Body of pancreas (tissue), 4 donors: ENCODE data around the gene TAC3.

Experiments used
- POLR2A ChIP-seq, 3 donors: fragments of 450-650 bp; IDR thresholded peaks; one replicate each; pipeline ENCODE4 v1.6.1; 2016; ENCODE audit warnings: antibody characterized with exemption in 3 of 3, mild to moderate bottlenecking in 2 of 3
- TF ChIP-seq, protein P1 (sequence below), 7 experiments: fragments of 450-650 bp in 4 of 7; fragments of 200-600 bp in 3 of 7; sonication (generic) in 3 of 7; IDR thresholded peaks; one replicate each; pipeline ENCODE4 v1.5.1; 2016 to 2019; ENCODE audit warnings: antibody characterized with exemption in 7 of 7

DNA sequence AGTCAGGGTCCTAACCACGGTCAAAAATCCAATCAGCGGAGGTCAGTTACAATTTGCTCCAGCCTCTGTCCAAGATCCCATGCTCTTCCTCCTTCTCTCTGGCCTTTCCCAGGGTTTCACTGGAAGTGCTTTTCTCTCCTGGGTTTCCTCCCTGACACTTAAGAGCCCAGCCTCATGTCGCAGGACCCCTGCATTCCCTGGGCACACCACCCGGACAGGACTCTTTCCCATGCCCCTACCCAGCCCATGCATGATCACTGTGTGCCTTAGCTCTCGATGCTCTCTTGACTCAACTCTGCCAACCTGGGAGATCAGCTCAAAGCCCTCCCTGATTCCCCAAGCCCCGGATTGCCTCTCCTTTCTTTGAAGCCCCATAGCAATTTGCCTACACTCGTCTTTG lies 15.5 kb upstream of the TAC3 start:
- TF ChIP-seq, protein P1, sequence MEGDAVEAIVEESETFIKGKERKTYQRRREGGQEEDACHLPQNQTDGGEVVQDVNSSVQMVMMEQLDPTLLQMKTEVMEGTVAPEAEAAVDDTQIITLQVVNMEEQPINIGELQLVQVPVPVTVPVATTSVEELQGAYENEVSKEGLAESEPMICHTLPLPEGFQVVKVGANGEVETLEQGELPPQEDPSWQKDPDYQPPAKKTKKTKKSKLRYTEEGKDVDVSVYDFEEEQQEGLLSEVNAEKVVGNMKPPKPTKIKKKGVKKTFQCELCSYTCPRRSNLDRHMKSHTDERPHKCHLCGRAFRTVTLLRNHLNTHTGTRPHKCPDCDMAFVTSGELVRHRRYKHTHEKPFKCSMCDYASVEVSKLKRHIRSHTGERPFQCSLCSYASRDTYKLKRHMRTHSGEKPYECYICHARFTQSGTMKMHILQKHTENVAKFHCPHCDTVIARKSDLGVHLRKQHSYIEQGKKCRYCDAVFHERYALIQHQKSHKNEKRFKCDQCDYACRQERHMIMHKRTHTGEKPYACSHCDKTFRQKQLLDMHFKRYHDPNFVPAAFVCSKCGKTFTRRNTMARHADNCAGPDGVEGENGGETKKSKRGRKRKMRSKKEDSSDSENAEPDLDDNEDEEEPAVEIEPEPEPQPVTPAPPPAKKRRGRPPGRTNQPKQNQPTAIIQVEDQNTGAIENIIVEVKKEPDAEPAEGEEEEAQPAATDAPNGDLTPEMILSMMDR (IDR thresholded peaks at IDR 0.05): no peak
- no peak for TF ChIP-seq POLR2A (IDR thresholded peaks at IDR 0.05)
